ENCODE results near the gene TMEM125.

Gene TMEM125

DNA sequence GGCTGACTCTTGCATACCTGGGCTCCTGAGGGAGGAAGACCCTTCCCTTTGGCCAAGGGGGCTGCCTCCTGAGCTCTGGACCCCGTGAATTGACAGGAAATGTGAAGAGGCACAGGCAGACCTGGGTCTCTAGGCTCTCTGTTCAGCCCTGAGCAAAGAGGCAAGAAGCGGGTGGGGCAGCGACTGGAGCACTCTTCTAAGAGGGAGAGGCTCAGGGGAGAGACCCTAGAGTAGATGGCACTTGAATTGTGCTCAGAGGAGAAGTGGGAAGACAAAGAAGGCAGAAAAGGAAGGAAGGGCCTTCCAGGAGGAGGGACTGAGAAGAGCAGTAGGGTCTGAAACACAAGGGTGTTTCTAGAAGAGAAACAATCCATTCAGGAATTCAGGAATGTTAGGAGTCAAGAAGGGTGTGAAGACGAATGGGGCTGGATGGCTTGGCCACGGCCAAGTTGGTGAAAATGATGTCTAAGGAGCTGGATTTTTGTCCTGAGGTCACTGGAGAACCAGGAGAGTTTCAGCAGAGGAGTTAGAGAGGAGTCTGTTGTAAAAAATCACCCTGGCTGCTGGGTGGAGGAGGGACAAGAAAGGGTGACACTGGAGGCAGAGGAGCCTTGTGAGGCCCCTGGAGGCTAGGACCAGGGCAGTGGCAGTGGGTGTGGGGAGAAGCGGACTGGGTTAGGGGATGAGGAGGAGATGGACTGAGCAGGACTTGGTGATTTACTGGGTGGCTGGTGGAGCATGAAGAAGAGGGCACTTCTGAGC, 36.3 kb downstream of the TMEM125 start:
- H3F3A ChIP-seq (ENCODE audit: insufficient read depth): no peaks in the 10 kb centered on the region
- H3K27ac ChIP-seq (ENCODE audit: low read depth, low read length): no peak overlapping the region
- H3K9me3 ChIP-seq (ENCODE audit: insufficient read depth, low read length): no peaks in the 10 kb centered on the region
- no peaks in the 10 kb centered on the region for H3K79me2 ChIP-seq (ENCODE audit: insufficient read depth, low read length)
- no peak overlapping the region for H3K4me2 ChIP-seq (ENCODE audit: low read depth, low read length, poor library complexity, severe bottlenecking)
- no peak overlapping the region for H3K9ac ChIP-seq (ENCODE audit: low read length)
- no peaks in the 10 kb centered on the region for H4K20me1 ChIP-seq (ENCODE audit: low read depth, low read length)
- no peaks in the 10 kb centered on the region for H3K27me3 ChIP-seq (ENCODE audit: low read length)
- no peaks in the 10 kb centered on the region for H3K9me2 ChIP-seq (replicated peaks; ENCODE audit: insufficient read depth, low read length)
- no peak overlapping the region for H3K4me3 ChIP-seq (ENCODE audit: insufficient read depth, low read length, poor library complexity, severe bottlenecking)
- H3K36me3 ChIP-seq (ENCODE audit: low read length): no peaks in the 10 kb centered on the region
- no peak overlapping the region for H2AFZ ChIP-seq (ENCODE audit: low read depth, low read length, severe bottlenecking)
- TF ChIP-seq, protein P1, sequence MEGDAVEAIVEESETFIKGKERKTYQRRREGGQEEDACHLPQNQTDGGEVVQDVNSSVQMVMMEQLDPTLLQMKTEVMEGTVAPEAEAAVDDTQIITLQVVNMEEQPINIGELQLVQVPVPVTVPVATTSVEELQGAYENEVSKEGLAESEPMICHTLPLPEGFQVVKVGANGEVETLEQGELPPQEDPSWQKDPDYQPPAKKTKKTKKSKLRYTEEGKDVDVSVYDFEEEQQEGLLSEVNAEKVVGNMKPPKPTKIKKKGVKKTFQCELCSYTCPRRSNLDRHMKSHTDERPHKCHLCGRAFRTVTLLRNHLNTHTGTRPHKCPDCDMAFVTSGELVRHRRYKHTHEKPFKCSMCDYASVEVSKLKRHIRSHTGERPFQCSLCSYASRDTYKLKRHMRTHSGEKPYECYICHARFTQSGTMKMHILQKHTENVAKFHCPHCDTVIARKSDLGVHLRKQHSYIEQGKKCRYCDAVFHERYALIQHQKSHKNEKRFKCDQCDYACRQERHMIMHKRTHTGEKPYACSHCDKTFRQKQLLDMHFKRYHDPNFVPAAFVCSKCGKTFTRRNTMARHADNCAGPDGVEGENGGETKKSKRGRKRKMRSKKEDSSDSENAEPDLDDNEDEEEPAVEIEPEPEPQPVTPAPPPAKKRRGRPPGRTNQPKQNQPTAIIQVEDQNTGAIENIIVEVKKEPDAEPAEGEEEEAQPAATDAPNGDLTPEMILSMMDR (IDR thresholded peaks at IDR 0.05; ENCODE audit: insufficient read depth, low read length, poor library complexity, severe bottlenecking): no peak
- TF ChIP-seq EZH2phosphoT487 (conservative IDR thresholded peaks at IDR 0.05; ENCODE audit: low read length): no peak

GRCh38 chr1:43306688-43307457, 37.1 kb downstream of the TMEM125 start:
- Histone ChIP-seq H3K4me3 (ENCODE audit: insufficient read depth, low read length, poor library complexity, severe bottlenecking) (no peak overlapping the region), H4K20me1 (ENCODE audit: low read depth, low read length) (no peaks in the 10 kb centered on the region), H3K79me2 (ENCODE audit: insufficient read depth, low read length) (no peaks in the 10 kb centered on the region), H3K36me3 (ENCODE audit: low read length) (no peaks in the 10 kb centered on the region), H3K27ac (ENCODE audit: low read depth, low read length) (no peak overlapping the region), H3K9me3 (ENCODE audit: insufficient read depth, low read length) (no peaks in the 10 kb centered on the region), H3K4me2 (ENCODE audit: low read depth, low read length, poor library complexity, severe bottlenecking) (no peak overlapping the region), H2AFZ (ENCODE audit: low read depth, low read length, severe bottlenecking) (no peak overlapping the region), H3K9me2 (replicated peaks; ENCODE audit: insufficient read depth, low read length) (no peaks in the 10 kb centered on the region), H3K27me3 (ENCODE audit: low read length) (no peaks in the 10 kb centered on the region), H3F3A (ENCODE audit: insufficient read depth) (no peaks in the 10 kb centered on the region), H3K9ac (ENCODE audit: low read length) (no peak overlapping the region)
- TF ChIP-seq, protein P1 (IDR thresholded peaks at IDR 0.05; ENCODE audit: insufficient read depth, low read length, poor library complexity, severe bottlenecking): no peak
- TF ChIP-seq EZH2phosphoT487 (conservative IDR thresholded peaks at IDR 0.05; ENCODE audit: low read length): no peak

DNA sequence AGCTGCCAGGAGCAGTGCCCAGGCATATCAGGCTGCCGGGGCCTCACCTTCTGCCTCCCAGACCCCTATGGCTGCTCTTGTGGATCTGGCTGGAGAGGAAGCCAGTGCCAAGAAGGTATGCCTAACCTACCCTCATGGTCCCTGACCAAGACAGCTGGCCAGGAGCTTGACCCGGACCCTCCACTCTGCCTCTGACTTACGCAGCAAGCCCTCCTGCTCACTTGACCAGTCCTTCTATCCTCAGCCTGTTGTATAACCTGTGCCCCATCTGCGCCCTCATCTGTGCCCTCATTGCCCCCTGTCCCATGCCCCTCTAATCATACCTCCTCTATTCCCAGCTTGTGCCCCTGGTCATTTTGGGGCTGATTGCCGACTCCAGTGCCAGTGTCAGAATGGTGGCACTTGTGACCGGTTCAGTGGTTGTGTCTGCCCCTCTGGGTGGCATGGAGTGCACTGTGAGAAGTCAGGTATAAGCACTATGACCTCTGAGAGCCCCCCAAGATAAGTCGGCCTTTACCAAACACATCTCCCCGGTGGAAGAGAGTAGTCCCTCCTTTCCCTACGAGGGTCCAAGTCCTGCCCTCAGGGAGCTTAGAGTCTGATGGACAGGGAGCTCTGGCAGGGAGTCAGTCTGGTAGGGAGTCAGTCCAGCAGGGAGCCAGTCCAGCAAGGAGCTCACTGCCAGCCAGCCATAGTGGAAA, 37.8 kb downstream of the TMEM125 start:
- no peak overlapping the region for H3K4me3 ChIP-seq (ENCODE audit: insufficient read depth, low read length, poor library complexity, severe bottlenecking)
- H3K9ac ChIP-seq (ENCODE audit: low read length): no peak overlapping the region
- no peak overlapping the region for H3K4me2 ChIP-seq (ENCODE audit: low read depth, low read length, poor library complexity, severe bottlenecking)
- H3K9me2 ChIP-seq (replicated peaks; ENCODE audit: insufficient read depth, low read length): no peaks in the 10 kb centered on the region
- no peaks in the 10 kb centered on the region for H3K9me3 ChIP-seq (ENCODE audit: insufficient read depth, low read length)
- H3K27me3 ChIP-seq (ENCODE audit: low read length): no peaks in the 10 kb centered on the region
- H2AFZ ChIP-seq (ENCODE audit: low read depth, low read length, severe bottlenecking): no peak overlapping the region
- H3K27ac ChIP-seq (ENCODE audit: low read depth, low read length): no peak overlapping the region
- no peaks in the 10 kb centered on the region for H3K36me3 ChIP-seq (ENCODE audit: low read length)
- no peaks in the 10 kb centered on the region for H3K79me2 ChIP-seq (ENCODE audit: insufficient read depth, low read length)
- no peaks in the 10 kb centered on the region for H3F3A ChIP-seq (ENCODE audit: insufficient read depth)
- H4K20me1 ChIP-seq (ENCODE audit: low read depth, low read length): no peaks in the 10 kb centered on the region
- no peak for TF ChIP-seq EZH2phosphoT487 (conservative IDR thresholded peaks at IDR 0.05; ENCODE audit: low read length)
- TF ChIP-seq, protein P1 (IDR thresholded peaks at IDR 0.05; ENCODE audit: insufficient read depth, low read length, poor library complexity, severe bottlenecking): no peak

Data from SU-DHL-6 (cell line).